AG04450 (cell line): Measurements from ENCODE around the gene DMPK. TPM values are rescaled to one million over a fixed set of nuclear protein-coding genes. Genes with fewer than 3 reads are reported as not detected.
A peak's percentile ranks its signal among the peaks of the same experiment; 100 is the strongest.

Source experiments
- CTCF ChIA-PET: fragments of 300-600, 350-600 bp; formaldehyde crosslinking; extraction: SDS; loops from one replicate; lab custom pipeline; 2022; ENCODE audit warnings: antibody characterized with exemption, inconsistent platforms; lab: Charles Lee
- POLR2A ChIA-PET: fragments of 350-600 bp; formaldehyde crosslinking; extraction: SDS; loops from one replicate; lab custom pipeline; 2021; ENCODE audit warnings: antibody characterized with exemption, inconsistent platforms; lab: Yijun Ruan, JAX
- DNase-seq: peaks from one replicate; pipeline ENCODE4 v3.0.0-alpha.2; 2011; ENCODE audit warnings: low read depth, low spot score
- H3K27ac ChIP-seq: one replicate; pipeline ENCODE4 v1.5.1; 2012; ENCODE audit warnings: low read depth, low read length, control low read depth
- H3K27me3 ChIP-seq: one replicate; pipeline ENCODE4 v1.6.0; 2012; ENCODE audit warnings: low read length; ENCODE audit not compliant: control insufficient read depth, insufficient read depth
- H3K4me3 ChIP-seq: 2 replicates; pipeline ENCODE4 v1.5.1; 2011; ENCODE audit warnings: mild to moderate bottlenecking, low read depth, low read length, control low read depth
- H3K9me3 ChIP-seq: 2 replicates; pipeline ENCODE4 v1.5.1; 2012; ENCODE audit warnings: low read length; ENCODE audit not compliant: control insufficient read depth, insufficient read depth
- polyA plus RNA-seq: library from polyadenylated mRNA; depleted of rRNA; stranded (reverse); fragments of >200 nt; gene quantifications from 2 replicates; pipeline ENCODE4 v1.2.3, GENCODE V29; 2011
- TF ChIP-seq, protein P1 (sequence below): IDR thresholded peaks from 2 replicates; pipeline ENCODE4 v1.5.1; 2011; ENCODE audit warnings: low read depth, low read length, control low read depth, inconsistent platforms

Gene DMPK
- polyA plus RNA-seq, 1 experiment = 24.5 TPM

DNA sequence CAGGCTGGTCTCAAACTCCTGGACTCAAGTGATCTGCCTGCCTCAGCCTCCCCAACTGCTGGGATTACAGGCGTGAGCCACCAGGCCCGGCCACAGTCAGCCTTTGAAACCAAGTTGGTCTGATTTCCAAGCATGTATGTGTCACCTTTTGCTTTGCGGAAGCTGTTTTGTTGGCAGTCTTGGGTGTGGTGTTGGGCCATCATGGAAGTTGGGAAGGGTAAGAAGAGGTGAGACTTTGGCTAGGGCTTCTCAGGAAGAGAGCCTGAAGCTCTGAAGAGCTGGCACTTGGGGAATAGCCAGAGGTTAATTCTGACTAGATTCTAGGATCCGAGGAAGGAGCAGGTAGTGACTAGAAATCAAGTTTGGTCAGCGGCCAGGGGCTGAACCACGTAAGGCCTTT, 30.0 kb upstream of the DMPK start:
- no peaks in the 10 kb centered on the region; the same call in 1 of the 2 replicates for H3K9me3 ChIP-seq
- POLR2A ChIA-PET = no interaction called here
- no peak overlapping the region for H3K27ac ChIP-seq
- CTCF ChIA-PET = interaction anchor here (2.1 kb wide), 1 partner anchor 13 kb away, joined by 5 read pairs; no protein-coding TSS in a partner anchor
- H3K27me3 ChIP-seq = no peaks in the 10 kb centered on the region
- H3K4me3 ChIP-seq = no peak overlapping the region
- TF ChIP-seq, protein P1, sequence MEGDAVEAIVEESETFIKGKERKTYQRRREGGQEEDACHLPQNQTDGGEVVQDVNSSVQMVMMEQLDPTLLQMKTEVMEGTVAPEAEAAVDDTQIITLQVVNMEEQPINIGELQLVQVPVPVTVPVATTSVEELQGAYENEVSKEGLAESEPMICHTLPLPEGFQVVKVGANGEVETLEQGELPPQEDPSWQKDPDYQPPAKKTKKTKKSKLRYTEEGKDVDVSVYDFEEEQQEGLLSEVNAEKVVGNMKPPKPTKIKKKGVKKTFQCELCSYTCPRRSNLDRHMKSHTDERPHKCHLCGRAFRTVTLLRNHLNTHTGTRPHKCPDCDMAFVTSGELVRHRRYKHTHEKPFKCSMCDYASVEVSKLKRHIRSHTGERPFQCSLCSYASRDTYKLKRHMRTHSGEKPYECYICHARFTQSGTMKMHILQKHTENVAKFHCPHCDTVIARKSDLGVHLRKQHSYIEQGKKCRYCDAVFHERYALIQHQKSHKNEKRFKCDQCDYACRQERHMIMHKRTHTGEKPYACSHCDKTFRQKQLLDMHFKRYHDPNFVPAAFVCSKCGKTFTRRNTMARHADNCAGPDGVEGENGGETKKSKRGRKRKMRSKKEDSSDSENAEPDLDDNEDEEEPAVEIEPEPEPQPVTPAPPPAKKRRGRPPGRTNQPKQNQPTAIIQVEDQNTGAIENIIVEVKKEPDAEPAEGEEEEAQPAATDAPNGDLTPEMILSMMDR = no peak
- DNase-seq = no peak

DNA sequence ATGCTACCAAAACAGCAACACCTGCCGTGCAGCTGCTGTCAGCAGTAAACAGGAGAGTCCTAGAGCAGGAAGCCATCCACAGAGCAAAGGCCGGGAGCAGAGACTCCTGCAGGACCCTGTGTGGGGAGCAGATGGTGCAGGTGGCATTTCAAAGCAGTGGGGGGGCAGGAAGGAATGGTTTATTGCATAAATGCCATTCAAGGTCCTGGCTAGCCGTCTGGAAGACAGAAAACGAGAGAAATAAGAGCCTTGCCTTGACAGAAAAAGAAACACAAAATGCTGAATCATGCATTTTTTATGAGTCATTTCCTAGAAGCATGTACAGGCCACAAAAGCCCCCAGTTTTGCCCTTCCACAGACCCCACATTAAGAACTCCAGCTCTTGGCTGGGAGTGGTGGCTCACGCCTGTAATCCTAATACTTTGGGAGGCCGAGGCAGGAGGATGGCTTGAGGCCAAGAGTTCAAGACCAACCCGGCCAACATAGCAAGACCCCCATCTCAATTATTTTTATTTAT, 27.4 kb upstream of the DMPK start:
- no peak overlapping the region for H3K4me3 ChIP-seq
- POLR2A ChIA-PET = interaction anchor here (1.0 to 1.7 kb wide), 2 partner anchors 11 to 40 kb away, joined by 7 read pairs; partner anchors contain the start of gene SIX5
- TF ChIP-seq, protein P1 = no peak

DNA sequence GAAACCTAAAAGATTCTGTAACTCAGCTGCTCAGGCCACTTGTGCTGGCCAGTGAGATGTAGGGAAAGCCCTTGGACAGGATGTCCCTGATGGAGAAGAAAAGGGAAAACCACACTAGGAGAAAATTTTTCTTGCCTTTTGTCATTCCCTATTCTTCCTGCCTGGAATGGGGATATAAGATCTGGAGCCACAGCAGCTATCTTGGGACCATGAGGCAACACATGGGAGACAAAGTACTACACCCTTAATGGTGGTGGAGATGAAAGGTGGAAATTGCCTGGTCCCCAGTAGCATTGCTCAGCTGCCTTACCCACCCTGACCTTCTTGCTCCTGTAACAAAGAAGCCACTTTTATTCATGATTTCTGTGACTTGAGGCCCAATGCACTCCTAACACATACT, 23.4 kb upstream of the DMPK start:
- Histone ChIP-seq H3K27ac (no peak overlapping the region), H3K27me3 (no peaks in the 10 kb centered on the region), H3K9me3 (peaks cover 5% of the 10 kb centered on the region; the same call in 1 of the 2 replicates), H3K4me3 (no peak overlapping the region)
- DNase-seq = no peak
- POLR2A ChIA-PET = interaction anchor here (0.8 kb wide), 1 partner anchor 13 kb away, joined by 3 read pairs; the partner anchor contains the start of gene DMWD
- TF ChIP-seq, protein P1 = no peak
- CTCF ChIA-PET = interaction anchor here (1.8 kb wide), 1 partner anchor 11 kb away, joined by 12 read pairs; no protein-coding TSS in a partner anchor

More for the DNA sequence above, 27.4 kb upstream of the DMPK start:
- CTCF ChIA-PET = interaction anchor here (0.6 to 1.5 kb wide), 2 partner anchors 10 to 39 kb away, joined by 4 to 5 read pairs; no protein-coding TSS in a partner anchor
- peak; percentile 52 for DNase-seq
- Histone ChIP-seq H3K27ac (peak overlapping the region; percentile 95), H3K9me3 (no peaks in the 10 kb centered on the region; the same call in 1 of the 2 replicates), H3K27me3 (no peaks in the 10 kb centered on the region)

DNA sequence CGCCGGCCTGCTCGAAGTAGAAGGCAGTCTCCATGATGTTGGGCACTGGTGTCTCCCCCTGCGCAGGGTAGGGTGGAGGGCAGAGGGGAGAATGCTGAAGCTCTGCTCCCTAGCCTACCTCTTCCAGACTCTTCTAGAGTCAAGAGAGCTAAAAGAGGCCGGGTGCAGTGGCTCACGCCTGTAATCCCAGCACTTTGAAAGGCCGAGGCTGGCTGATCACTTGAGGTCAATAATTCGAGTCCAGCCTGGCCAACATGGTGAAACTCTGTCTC, 22.6 kb upstream of the DMPK start:
- Histone ChIP-seq H3K9me3 (peaks cover 5% of the 10 kb centered on the region; the same call in 1 of the 2 replicates), H3K27ac (no peak overlapping the region), H3K4me3 (no peak overlapping the region), H3K27me3 (no peaks in the 10 kb centered on the region)
- no peak for DNase-seq
- CTCF ChIA-PET = interaction anchor here (0.5 to 1.8 kb wide), 2 partner anchors 12 to 74 kb away, joined by 3 to 12 read pairs; partner anchors contain the start of gene FBXO46
- POLR2A ChIA-PET = no interaction called here
- TF ChIP-seq, protein P1 = no peak
